HG02973 (cell line): ENCODE data around the gene HECW1.
"Not testable (repeated sequence)": the region's sequence is repeated elsewhere in the genome, so short reads cannot be mapped to it uniquely, and the experiment has no call there.

ENCODE experiments used
- ATAC-seq: cut with Tn5 transposase; IDR thresholded peaks from one replicate; pipeline ENCODE4 v1.9.1; 2021; ENCODE audit warnings: moderate library complexity; ENCODE audit not compliant: unreplicated experiment

HECW1 gene

DNA sequence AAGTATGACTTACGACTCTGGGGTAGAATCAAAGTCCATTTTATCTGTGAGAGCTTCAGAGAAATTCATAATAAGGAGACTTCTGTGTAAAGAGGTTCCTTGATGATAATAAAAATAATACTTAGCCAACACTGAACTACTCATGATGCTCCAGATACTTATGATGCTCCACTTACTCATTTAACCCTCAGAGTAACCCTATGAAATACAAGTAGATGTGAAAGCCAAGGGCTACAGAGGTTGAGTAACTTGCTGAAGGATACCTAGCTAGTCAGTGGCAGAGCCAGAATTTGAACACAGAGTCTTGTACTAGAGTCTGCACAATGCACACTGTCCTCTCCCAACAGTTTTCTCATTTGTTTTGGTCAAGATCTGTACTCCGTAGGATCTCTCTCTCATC, 89.5 kb downstream of the HECW1 start:
- ATAC-seq = no peak

- ATAC-seq = no peak
Observed at GRCh38 chr7:43204081-43204480, 91.6 kb downstream of the HECW1 start.

- no peak for ATAC-seq
Observed at GRCh38 chr7:43205171-43205795, 92.8 kb downstream of the HECW1 start.

GRCh38 chr7:43208242-43208641, 95.8 kb downstream of the HECW1 start:
- no peak for ATAC-seq

GRCh38 chr7:43210539-43210938, 98.1 kb downstream of the HECW1 start:
- not testable (repeated sequence) for ATAC-seq

GRCh38 chr7:43211286-43211685, 98.8 kb downstream of the HECW1 start:
- ATAC-seq = no peak

DNA sequence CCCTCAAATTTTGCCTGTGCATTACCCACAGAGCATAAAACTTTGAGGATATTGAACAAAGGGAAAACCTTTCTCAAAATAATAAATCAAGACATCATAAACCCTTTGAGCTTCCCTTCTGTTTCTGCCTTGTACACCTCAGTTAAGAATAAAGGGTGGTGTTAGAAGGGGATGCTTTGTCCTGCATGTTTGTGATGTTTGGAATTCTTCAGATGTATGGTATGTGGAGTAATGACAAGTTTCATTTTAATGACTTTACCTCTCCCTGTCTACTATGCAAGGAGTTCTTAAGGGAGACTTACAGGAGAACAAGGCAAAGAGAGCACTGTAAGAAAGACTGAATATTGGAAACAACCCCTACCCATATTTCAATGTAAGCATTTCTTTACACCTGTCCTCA, 99.2 kb downstream of the HECW1 start:
- no peak for ATAC-seq

GRCh38 chr7:43212921-43213320, 100.5 kb downstream of the HECW1 start:
- no peak for ATAC-seq

DNA sequence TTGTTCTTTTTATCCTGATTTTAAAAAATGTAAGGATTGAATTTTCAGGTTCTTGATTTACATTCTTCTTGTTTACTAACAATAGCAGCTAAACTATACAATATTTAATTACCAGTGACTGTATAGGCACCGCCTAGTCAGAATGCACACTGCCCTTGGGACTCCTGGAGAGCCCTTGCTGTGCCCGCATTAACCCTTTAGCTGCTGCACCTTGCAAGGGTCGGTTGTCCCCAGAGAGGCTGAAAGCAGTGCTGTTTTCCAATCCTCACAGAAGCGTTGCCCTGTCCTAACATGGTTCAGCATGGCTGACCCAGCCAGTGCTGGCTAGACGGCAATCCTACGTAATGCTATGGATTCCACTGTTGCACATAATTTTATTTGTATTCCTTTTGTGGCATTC, 102.6 kb downstream of the HECW1 start:
- no peak for ATAC-seq

- no peak for ATAC-seq
Observed at GRCh38 chr7:43217055-43217454, 104.6 kb downstream of the HECW1 start.

- ATAC-seq = not testable (repeated sequence)
Observed at GRCh38 chr7:43218901-43219300, 106.5 kb downstream of the HECW1 start.

GRCh38 chr7:43220250-43220649, 107.8 kb downstream of the HECW1 start:
- ATAC-seq = no peak

- no peak for ATAC-seq
Observed at GRCh38 chr7:43220742-43221141, 108.3 kb downstream of the HECW1 start.

DNA sequence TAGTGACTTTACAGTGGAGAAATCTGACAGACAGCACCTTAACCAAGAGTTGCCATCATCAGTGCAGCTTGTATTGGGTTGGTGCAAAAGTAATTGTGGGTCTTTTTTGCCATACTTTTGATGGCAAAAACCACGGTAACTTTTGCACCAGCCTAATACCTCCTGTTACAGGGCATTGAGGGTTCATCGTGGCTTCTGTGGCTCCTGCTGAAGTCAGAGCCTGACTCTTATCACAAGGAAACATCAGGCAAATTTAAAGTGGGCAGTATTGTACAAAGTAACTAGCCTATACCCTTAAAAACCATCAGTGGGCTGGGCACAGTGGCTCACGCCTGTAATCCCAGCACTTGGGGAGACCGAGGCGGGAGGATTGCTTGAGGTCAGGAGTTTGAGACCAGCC, 117.4 kb downstream of the HECW1 start:
- no peak for ATAC-seq

- no peak for ATAC-seq
Observed at GRCh38 chr7:43232366-43232765, 119.9 kb downstream of the HECW1 start.

DNA sequence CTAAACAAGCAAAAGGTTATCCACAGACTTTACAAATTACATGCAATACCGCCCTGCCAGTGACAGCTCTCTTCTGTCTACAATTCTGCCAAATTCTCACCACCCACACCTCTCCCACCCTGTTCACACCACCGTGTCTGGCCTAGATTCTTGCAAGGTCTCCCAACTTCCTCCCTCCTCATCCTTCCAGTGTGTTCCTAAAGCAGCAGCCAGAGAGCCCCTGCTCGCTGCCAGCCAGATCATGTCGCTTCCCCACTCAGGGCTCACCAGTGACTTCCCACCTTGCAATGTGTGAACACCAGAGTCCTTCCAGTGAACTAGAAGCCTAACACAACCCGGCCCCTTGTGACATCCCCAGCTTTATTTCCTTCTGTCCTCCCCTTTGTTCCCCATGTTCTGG, 121.6 kb downstream of the HECW1 start:
- no peak for ATAC-seq

DNA sequence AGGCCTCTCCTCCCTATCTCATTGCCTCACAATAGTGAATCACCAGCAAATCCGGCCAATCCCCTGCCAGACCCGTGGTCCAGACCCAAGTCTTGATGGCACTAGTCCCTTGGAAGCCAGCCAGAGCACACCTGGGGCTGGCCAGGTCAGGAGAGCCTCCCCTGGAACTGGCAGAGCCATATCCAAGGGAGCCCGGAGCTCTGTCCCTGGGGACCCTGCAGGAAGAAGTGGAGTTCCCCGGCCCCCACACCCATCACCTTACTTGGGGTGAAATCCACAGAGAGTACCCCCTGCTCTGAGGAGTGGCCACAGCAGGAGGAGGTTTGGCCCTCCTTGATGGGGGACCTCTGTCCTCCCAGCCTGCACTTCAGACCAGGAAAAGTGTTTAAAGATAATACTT, 122.5 kb downstream of the HECW1 start:
- no peak for ATAC-seq

DNA sequence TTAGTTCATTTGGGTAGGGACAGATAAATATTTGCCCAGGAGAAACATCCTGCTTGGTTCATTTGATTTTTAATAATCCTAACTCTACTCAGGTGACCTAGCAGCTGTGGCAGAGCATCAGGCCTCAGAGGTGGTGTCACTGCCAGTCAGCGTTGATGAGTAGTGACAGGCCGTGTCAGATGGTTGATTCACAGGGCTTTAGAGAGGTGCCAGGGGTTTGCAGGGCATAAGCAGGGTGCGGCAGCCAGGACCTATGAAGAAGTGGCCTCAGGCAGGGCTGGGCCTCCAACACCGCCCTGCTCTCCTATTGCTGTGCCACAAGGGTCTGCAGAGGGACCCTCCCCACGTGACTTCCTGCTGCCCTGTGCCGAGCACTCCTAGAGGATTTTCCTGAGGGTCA, 128.1 kb downstream of the HECW1 start:
- no peak for ATAC-seq

GRCh38 chr7:43242628-43243255, 130.3 kb downstream of the HECW1 start:
- ATAC-seq = no peak

- no peak for ATAC-seq
Observed at GRCh38 chr7:43244232-43244631, 131.8 kb downstream of the HECW1 start.

GRCh38 chr7:43244784-43245183, 132.3 kb downstream of the HECW1 start:
- no peak for ATAC-seq

GRCh38 chr7:43247757-43248156, 135.3 kb downstream of the HECW1 start:
- ATAC-seq = no peak

DNA sequence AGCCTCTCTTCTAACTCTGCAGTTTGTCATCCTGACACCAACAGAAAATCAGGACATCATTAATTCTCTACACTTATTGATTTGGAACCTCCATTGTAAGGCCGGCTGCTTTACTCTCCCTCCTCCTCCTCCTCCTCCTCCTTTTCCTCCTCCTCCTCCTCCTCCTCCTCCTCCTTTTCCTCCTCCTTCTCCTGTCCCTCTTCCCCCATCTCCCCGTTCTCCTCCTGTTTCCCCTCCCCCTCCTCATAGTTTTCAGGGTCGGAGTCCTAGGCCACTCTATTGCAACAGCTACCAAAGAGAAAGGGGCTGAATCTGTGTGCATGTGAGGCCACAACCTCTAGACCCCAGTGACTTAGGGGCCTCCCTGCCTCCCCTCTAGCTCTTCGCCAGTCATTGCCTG, 136.1 kb downstream of the HECW1 start:
- ATAC-seq = no peak
